IMR-90 (cell line): ENCODE results near the gene ADGRL1. TPM values are rescaled to one million over a fixed set of nuclear protein-coding genes. Genes with fewer than 3 reads are reported as not detected.

Experiments used
- ATAC-seq: fragments of 200-7000 bp; cut with Tn5 transposase; 2 replicates; pipeline ENCODE4 v1.9.1; 2020; ENCODE audit warnings: low read depth, mild to moderate bottlenecking, moderate library complexity
- BruUV-seq: library from RNA; stranded (reverse); fragments of 400-500 nt; replicated peaks from 2 replicates; lab custom pipeline; 2021; lab: Mats Ljungman, UMichigan
- CTCF ChIA-PET: fragments of 300-600 bp; formaldehyde crosslinking; extraction: SDS; loops from one replicate; lab custom pipeline; 2021; ENCODE audit warnings: antibody characterized with exemption; lab: Yijun Ruan, JAX
- POLR2A ChIA-PET: fragments of 300-600 bp; sonication (Branson Sonifier 250); formaldehyde crosslinking; loops from one replicate; lab custom pipeline; 2022; ENCODE audit warnings: antibody characterized with exemption; ENCODE audit not compliant: unreplicated experiment; lab: Charles Lee
- DNase-seq: peaks from one replicate; pipeline ENCODE4 v3.0.0; 2013
- H2AFZ ChIP-seq: replicated peaks from 2 replicates; pipeline ENCODE3; 2013; ENCODE audit warnings: low read length, mild to moderate bottlenecking; ENCODE audit not compliant: poor library complexity
- H2AK5ac ChIP-seq: 2 replicates; pipeline ENCODE4 v1.6.1; 2013; ENCODE audit warnings: low read depth, low read length, inconsistent platforms
- H2AK9ac ChIP-seq: replicated peaks from 2 replicates; pipeline ENCODE3; 2013; ENCODE audit warnings: mild to moderate bottlenecking, low read depth, low read length, moderate library complexity; ENCODE audit not compliant: poor library complexity
- H2BK120ac ChIP-seq: 2 replicates; pipeline ENCODE4 v1.6.1; 2013; ENCODE audit warnings: low read depth, low read length, inconsistent platforms
- H2BK15ac ChIP-seq: 3 replicates; pipeline ENCODE4 v1.6.1; 2013; ENCODE audit warnings: low read depth, low read length, inconsistent platforms
- H2BK20ac ChIP-seq: 2 replicates; pipeline ENCODE4 v1.6.1; 2013; ENCODE audit warnings: low read depth, mild to moderate bottlenecking, inconsistent platforms, low read length, moderate library complexity
- H2BK5ac ChIP-seq: 2 replicates; pipeline ENCODE4 v1.6.1; 2013; ENCODE audit warnings: mild to moderate bottlenecking, low read depth, low read length, inconsistent platforms; ENCODE audit not compliant: poor library complexity, severe bottlenecking
- H3K14ac ChIP-seq: replicated peaks from 2 replicates; pipeline ENCODE4 v1.6.1; 2013; ENCODE audit warnings: low read depth, low read length, inconsistent platforms
- H3K18ac ChIP-seq: 2 replicates; pipeline ENCODE4 v1.6.1; 2013; ENCODE audit warnings: low read depth, low read length, control low read depth
- H3K23ac ChIP-seq: 2 replicates; pipeline ENCODE4 v1.6.1; 2013; ENCODE audit warnings: low read depth, low read length, inconsistent platforms
- H3K27ac ChIP-seq: 2 replicates; pipeline ENCODE4 v1.5.1; 2013; ENCODE audit warnings: mild to moderate bottlenecking, control low read depth, low read length; ENCODE audit not compliant: insufficient read depth
- H3K27me3 ChIP-seq: 2 replicates; pipeline ENCODE4 v1.6.1; 2013; ENCODE audit warnings: low read length; ENCODE audit not compliant: control insufficient read depth, insufficient read depth
- H3K36me3 ChIP-seq: 2 replicates; pipeline ENCODE4 v1.6.1; 2013; ENCODE audit warnings: low read length, mixed read lengths; ENCODE audit not compliant: control insufficient read depth, insufficient read depth
- H3K4ac ChIP-seq: 2 replicates; pipeline ENCODE4 v1.6.1; 2013; ENCODE audit warnings: low read depth, low read length, inconsistent platforms
- H3K4me1 ChIP-seq: 2 replicates; pipeline ENCODE4 v1.6.1; 2013; ENCODE audit warnings: low read length, mixed read lengths; ENCODE audit not compliant: control insufficient read depth, insufficient read depth
- H3K4me2 ChIP-seq: 2 replicates; pipeline ENCODE4 v1.6.1; 2013; ENCODE audit warnings: low read depth, mild to moderate bottlenecking, control low read depth, low read length, moderate library complexity
- H3K4me3 ChIP-seq: 2 replicates; pipeline ENCODE4 v1.5.1; 2013; ENCODE audit warnings: low read depth, mild to moderate bottlenecking, control low read depth, low read length, moderate library complexity; ENCODE audit not compliant: insufficient read depth
- H3K56ac ChIP-seq: 2 replicates; pipeline ENCODE4 v1.6.1; 2013; ENCODE audit warnings: low read length, inconsistent platforms; ENCODE audit not compliant: insufficient read depth; ENCODE audit errors: extremely low read depth
- H3K79me1 ChIP-seq, 2 experiments: 2 replicates each; pipeline ENCODE4 v1.6.1; 2013; ENCODE audit warnings: low read length in 2 of 2, inconsistent platforms in 1 of 2, low read depth in 1 of 2
- H3K9ac ChIP-seq: 2 replicates; pipeline ENCODE4 v1.6.1; 2013; ENCODE audit warnings: low read depth, low read length, control low read depth
- H3K9me1 ChIP-seq: 2 replicates; pipeline ENCODE4 v1.6.1; 2013; ENCODE audit warnings: low read length, inconsistent platforms; ENCODE audit not compliant: insufficient read depth
- H3K9me3 ChIP-seq: 2 replicates; pipeline ENCODE4 v1.6.1; 2013; ENCODE audit warnings: low read length; ENCODE audit not compliant: control insufficient read depth, insufficient read depth
- H4K20me1 ChIP-seq: 2 replicates; pipeline ENCODE4 v1.6.1; 2013; ENCODE audit warnings: low read length, inconsistent platforms; ENCODE audit not compliant: insufficient read depth
- H4K5ac ChIP-seq: 2 replicates; pipeline ENCODE4 v1.6.1; 2013; ENCODE audit warnings: mild to moderate bottlenecking, low read depth, low read length, control low read depth
- H4K8ac ChIP-seq, 2 experiments: 2 replicates each; pipeline ENCODE4 v1.6.1; 2013; ENCODE audit warnings: low read depth in 2 of 2, low read length in 2 of 2, control low read depth in 1 of 2, inconsistent platforms in 1 of 2
- H4K91ac ChIP-seq: 2 replicates; pipeline ENCODE4 v1.6.1; 2013; ENCODE audit warnings: low read depth, low read length, inconsistent platforms; ENCODE audit not compliant: insufficient read depth
- BHLHE40 ChIP-seq: fragments of 150-350 bp; IDR thresholded peaks from 2 replicates; pipeline ENCODE4 v1.6.1; 2016; ENCODE audit warnings: mild to moderate bottlenecking, low read depth, low read length
- NFE2L2 ChIP-seq: fragments of 150-350 bp; IDR thresholded peaks from 2 replicates; pipeline ENCODE4 v1.6.1; 2016; ENCODE audit warnings: low read depth, mild to moderate bottlenecking, low read length
- RCOR1 ChIP-seq: IDR thresholded peaks from 2 replicates; pipeline ENCODE4 v1.6.1; 2012; ENCODE audit warnings: mild to moderate bottlenecking, low read length, improper control_type of control experiment; ENCODE audit not compliant: insufficient replicate concordance
- WGBS, 2 experiments: methylation state at CpG; one replicate each; pipeline versions ENCODE4 v1.1.5 to v1.1.7; 2013; ENCODE audit warnings: missing lambda C conversion rate in 2 of 2; ENCODE audit not compliant: insufficient read length in 1 of 2; ENCODE audit errors: extremely low coverage in 2 of 2; 5-methylcytosine and 5-hydroxymethylcytosine counted together
- dilution Hi-C: fragments of 300-500 bp; cut with HindIII; formaldehyde crosslinking; loops from one replicate; pipeline ENCODE4 v1.14.3; 2018; ENCODE audit warnings: low sequenced_read_pairs; ENCODE audit not compliant: unreplicated experiment
- in situ Hi-C: fragments of 300-500 bp; cut with MboI; formaldehyde crosslinking; loops from 3 replicates; pipeline ENCODE4 v1.14.3; 2019; ENCODE audit warnings: low sequenced_read_pairs, inconsistent platforms, mixed read lengths
- intact Hi-C: fragments of 100-400 bp; cut with micrococcal nuclease; formaldehyde crosslinking; loops from 2 replicates; pipeline ENCODE4 v1.10.0; 2022
- polyA plus RNA-seq, 3 experiments: library from polyadenylated mRNA; depleted of rRNA; stranded (reverse); fragments of >200 nt; gene quantifications; 2 replicates each; pipeline ENCODE4 v1.2.3, GENCODE V29; 2012; ENCODE audit warnings: low replicate concordance in 1 of 3
- total RNA-seq: library from RNA; depleted of rRNA; stranded (reverse); fragments of >200 nt; gene quantifications from 2 replicates; pipeline ENCODE4 v1.2.3, GENCODE V29; 2012

Gene ADGRL1
- total and polyA plus RNA-seq, 2 of the 4 experiments (the other 2 are of a cell fraction), result 0.72 to 2.2 TPM

- no peak overlapping the region for H2AK9ac ChIP-seq
- H2BK20ac ChIP-seq, result no peak overlapping the region
- peaks cover 17% of the 10 kb centered on the region for H3K36me3 ChIP-seq
- in situ Hi-C loops, result no loop called here
- H3K4me3 ChIP-seq, result no peak overlapping the region
- ATAC-seq (no peak), DNase-seq (no peak)
- no peak overlapping the region for H2BK5ac ChIP-seq
- no peak overlapping the region for H3K4ac ChIP-seq
- no peak overlapping the region for H4K5ac ChIP-seq
- no peaks in the 10 kb centered on the region for H3K9me3 ChIP-seq
- H3K23ac ChIP-seq, result no peak overlapping the region
- H2BK120ac ChIP-seq, result no peak overlapping the region
- H3K79me1 ChIP-seq, result peaks cover 5 to 40% of the 10 kb centered on the region in 2 experiments; a peak in 2 of 4 replicates
- no peak overlapping the region for H3K9ac ChIP-seq
- H2AK5ac ChIP-seq, result no peak overlapping the region
- no peaks in the 10 kb centered on the region; the same call in 1 of the 2 replicates for H4K20me1 ChIP-seq
- H4K91ac ChIP-seq, result no peak overlapping the region
- H3K4me2 ChIP-seq, result no peak overlapping the region
- no peak overlapping the region for H2AFZ ChIP-seq
- dilution Hi-C loops, result no loop called here
- intact Hi-C loops, result no loop called here
- H3K14ac ChIP-seq, result no peak overlapping the region
- H3K18ac ChIP-seq, result no peak overlapping the region
- POLR2A ChIA-PET, result no interaction called here
- no peak overlapping the region for H3K56ac ChIP-seq
- no TSS peak for BruUV-seq
- peaks cover 4% of the 10 kb centered on the region; the same call in 1 of the 2 replicates for H3K4me1 ChIP-seq
- TF ChIP-seq NFE2L2 (no peak), RCOR1 (peak; percentile 21), BHLHE40 (no peak)
- no peaks in the 10 kb centered on the region for H3K27me3 ChIP-seq
- 96% methylated on average over 15 of the region's 23 CpGs; no CpG with 5 or more reads in 1 of the 2 experiments for WGBS, 2 experiments
- H2BK15ac ChIP-seq, result no peak overlapping the region
- H3K27ac ChIP-seq, result no peak overlapping the region
- no peak overlapping the region for H4K8ac ChIP-seq
- CTCF ChIA-PET, result no interaction called here
- H3K9me1 ChIP-seq, result 0 out of 2 replicates have a peak, but pooled peaks cover under 1% of the 10 kb centered on the region
Observed at GRCh38 chr19:14107581-14108461, 98.1 kb downstream of the ADGRL1 start.
